Activated CD8-positive, alpha-beta T cell treated with anti-CD3 and anti-CD28 coated beads for 36 hours (primary cell): ENCODE measurements around the gene ACP1. TPM values are rescaled to one million over a fixed set of nuclear protein-coding genes. Genes with fewer than 3 reads are reported as not detected.

Source experiments
- ATAC-seq: fragments of 200-7000 bp; cut with Tn5 transposase; one replicate; pipeline ENCODE4 v1.10.0; 2021; ENCODE audit warnings: mild to moderate bottlenecking, moderate library complexity
- CTCF ChIA-PET: fragments of 350-600 bp; sonication (Branson Sonifier 250); formaldehyde crosslinking; loops from one replicate; lab custom pipeline; 2021; ENCODE audit warnings: antibody characterized with exemption; lab: Charles Lee
- POLR2A ChIA-PET: fragments of 350-600 bp; sonication (Branson Sonifier 250); formaldehyde crosslinking; loops from one replicate; lab custom pipeline; 2021; ENCODE audit warnings: antibody characterized with exemption; lab: Charles Lee
- DNase-seq: peaks from one replicate; pipeline ENCODE4 v3.0.0-alpha.2; 2020
- H3K27ac Mint-ChIP-seq: one replicate; pipeline ENCODE4 v1.8.0; 2021; ENCODE audit warnings: mild to moderate bottlenecking, mixed read lengths
- H3K27me3 Mint-ChIP-seq: one replicate; pipeline ENCODE4 v1.8.0; 2021; ENCODE audit warnings: mixed read lengths
- H3K36me3 Mint-ChIP-seq: one replicate; pipeline ENCODE4 v1.8.0; 2021; ENCODE audit warnings: low read depth, mixed read lengths
- H3K4me1 Mint-ChIP-seq: one replicate; pipeline ENCODE4 v1.8.0; 2021; ENCODE audit warnings: low read depth, mixed read lengths
- H3K4me3 Mint-ChIP-seq: one replicate; pipeline ENCODE4 v1.8.0; 2021; ENCODE audit warnings: mild to moderate bottlenecking, moderate library complexity, mixed read lengths
- H3K9me3 Mint-ChIP-seq: one replicate; pipeline ENCODE4 v1.8.0; 2021; ENCODE audit warnings: mixed read lengths
- CTCF ChIP-seq: fragments of 200-600 bp; IDR thresholded peaks from one replicate; pipeline ENCODE4 v1.8.0; 2022; ENCODE audit warnings: antibody characterized with exemption, mild to moderate bottlenecking
- intact Hi-C: fragments of 100-400 bp; cut with micrococcal nuclease; formaldehyde crosslinking; loops from one replicate; pipeline ENCODE4 v1.10.0; 2022
- total RNA-seq, 2 experiments: library from RNA; stranded (reverse); gene quantifications; one replicate each; pipeline ENCODE4 v1.2.3, GENCODE V29; 2021

The ACP1 gene
- total RNA-seq, 2 experiments from 2014 or later = 146 to 153 TPM

- CTCF ChIA-PET = no interaction called here
- intact Hi-C loops = no loop called here
- ATAC-seq (no peak), DNase-seq (no peak)
- H3K27me3 Mint-ChIP-seq = peaks cover 26% of the 10 kb centered on the region
- POLR2A ChIA-PET = no interaction called here
- no peak for TF ChIP-seq CTCF
- H3K4me3 Mint-ChIP-seq = no peak overlapping the region
- H3K9me3 Mint-ChIP-seq = peaks cover 3% of the 10 kb centered on the region
- no peak overlapping the region for H3K27ac Mint-ChIP-seq
- H3K36me3 Mint-ChIP-seq = no peaks in the 10 kb centered on the region
- no peaks in the 10 kb centered on the region for H3K4me1 Mint-ChIP-seq
Measured at GRCh38 chr2:295090-295489, 30.3 kb downstream of the ACP1 start.

- DNase-seq (no peak), ATAC-seq (no peak)
- Mint-ChIP-seq H3K9me3 (peaks cover 3% of the 10 kb centered on the region), H3K27ac (no peak overlapping the region), H3K4me3 (no peak overlapping the region), H3K36me3 (no peaks in the 10 kb centered on the region), H3K4me1 (no peaks in the 10 kb centered on the region), H3K27me3 (peaks cover 22% of the 10 kb centered on the region)
- ChIA-PET CTCF (no interaction called here), POLR2A (no interaction called here)
- no peak for TF ChIP-seq CTCF
- intact Hi-C loops = no loop called here
Measured at GRCh38 chr2:296354-296753, 31.6 kb downstream of the ACP1 start.

DNA sequence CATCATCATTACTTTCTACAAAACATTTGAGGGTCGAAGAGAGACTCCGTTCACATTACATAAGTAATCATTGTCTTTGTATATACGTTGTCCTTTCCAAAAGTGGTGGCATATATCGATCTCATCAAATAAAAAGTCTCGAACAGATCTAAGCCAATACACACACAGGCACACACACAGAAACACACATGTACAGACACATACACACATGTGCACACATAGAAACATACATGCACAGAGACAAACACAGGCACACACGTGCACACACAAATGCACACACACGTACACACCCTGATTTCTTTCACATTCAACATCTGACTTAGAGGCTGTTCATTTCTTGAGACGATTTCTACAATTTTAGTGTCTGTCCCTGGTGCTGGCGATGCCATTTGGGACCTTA is 40.6 kb downstream of the ACP1 start:
- Mint-ChIP-seq H3K4me1 (no peaks in the 10 kb centered on the region), H3K36me3 (no peaks in the 10 kb centered on the region), H3K27me3 (peaks cover 3% of the 10 kb centered on the region), H3K4me3 (no peak overlapping the region), H3K9me3 (no peaks in the 10 kb centered on the region), H3K27ac (no peak overlapping the region)
- ATAC-seq = no peak
- ChIA-PET CTCF (no interaction called here), POLR2A (no interaction called here)
- intact Hi-C loops = no loop called here
- no peak for DNase-seq
- no peak for TF ChIP-seq CTCF

DNA sequence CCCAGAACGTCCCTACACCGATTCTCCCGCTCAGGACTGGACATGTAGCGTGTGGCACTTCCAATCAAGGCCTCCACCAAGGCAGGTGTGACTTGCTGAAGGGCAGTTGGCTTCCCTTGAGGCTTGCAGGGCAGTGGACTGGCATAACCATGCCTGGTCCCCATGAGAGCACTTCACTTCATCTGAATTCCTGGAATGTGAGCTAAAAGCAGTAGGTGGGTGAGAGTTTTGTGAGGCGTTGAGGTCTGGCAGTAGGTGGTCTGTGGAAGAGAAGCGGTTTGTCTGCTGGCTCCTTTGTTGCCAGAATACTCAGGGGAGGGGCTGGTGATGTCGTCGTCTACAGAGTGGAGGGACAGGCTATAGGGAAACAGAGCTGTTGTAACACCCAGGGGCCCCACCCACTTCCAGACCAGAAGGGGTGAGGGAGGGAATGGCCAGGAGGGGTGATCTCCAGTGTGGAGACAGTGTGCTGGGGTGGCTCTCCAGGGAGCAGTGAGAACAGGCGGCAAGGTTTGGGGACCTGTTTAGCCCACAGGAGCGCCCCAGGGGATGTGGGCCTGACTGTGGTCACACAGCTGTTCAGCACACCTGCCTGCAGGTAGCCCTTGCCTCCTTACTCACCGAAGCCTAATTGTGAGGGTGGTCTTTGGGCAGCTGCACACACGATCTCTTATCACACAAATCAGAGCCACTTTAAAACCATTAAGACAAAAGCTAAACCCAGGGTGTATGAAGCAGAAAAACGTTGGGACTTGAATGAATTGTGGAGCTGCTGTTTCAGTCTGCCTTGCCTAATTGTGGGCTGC is 44.6 kb downstream of the ACP1 start:
- POLR2A ChIA-PET = no interaction called here
- H3K9me3 Mint-ChIP-seq = no peaks in the 10 kb centered on the region
- ATAC-seq (no peak), DNase-seq (no peak)
- H3K4me3 Mint-ChIP-seq = no peak overlapping the region
- TF ChIP-seq CTCF = no peak
- H3K36me3 Mint-ChIP-seq = no peaks in the 10 kb centered on the region
- H3K27ac Mint-ChIP-seq = no peak overlapping the region
- no peaks in the 10 kb centered on the region for H3K4me1 Mint-ChIP-seq
- CTCF ChIA-PET = no interaction called here
- intact Hi-C loops = no loop called here
- H3K27me3 Mint-ChIP-seq = peaks cover 3% of the 10 kb centered on the region

DNA sequence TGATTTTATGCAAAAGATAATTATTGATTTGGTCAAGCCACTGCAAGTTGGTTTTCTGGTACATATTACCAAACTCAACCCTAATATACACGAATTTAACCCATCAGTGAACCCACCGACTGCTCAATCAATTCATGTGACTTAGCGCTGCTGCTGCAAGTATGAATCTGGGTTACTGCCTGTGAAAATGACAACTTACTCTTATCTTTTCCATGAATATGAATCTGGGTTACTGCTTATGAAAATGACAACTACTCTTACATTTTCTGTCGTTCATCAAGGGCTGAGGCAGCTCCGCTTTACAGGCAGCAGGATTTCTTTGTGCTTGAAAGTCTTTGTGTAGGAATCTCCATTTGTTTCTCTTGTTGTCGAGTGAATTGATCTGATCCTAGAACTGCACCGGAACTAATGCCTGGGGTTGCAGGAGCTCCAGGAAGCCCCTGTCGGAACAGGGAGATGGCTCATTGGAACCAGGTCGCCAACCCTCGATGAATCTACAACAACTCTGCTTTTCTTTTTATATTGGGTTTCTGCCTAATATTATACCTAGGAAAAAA is 45.3 kb downstream of the ACP1 start:
- Mint-ChIP-seq H3K27ac (no peak overlapping the region), H3K4me3 (no peak overlapping the region), H3K4me1 (no peaks in the 10 kb centered on the region), H3K36me3 (no peaks in the 10 kb centered on the region), H3K9me3 (no peaks in the 10 kb centered on the region), H3K27me3 (peaks cover 3% of the 10 kb centered on the region)
- intact Hi-C loops = no loop called here
- CTCF ChIA-PET = no interaction called here
- DNase-seq (no peak), ATAC-seq (no peak)
- no peak for TF ChIP-seq CTCF
- POLR2A ChIA-PET = no interaction called here
